GM23338 (cell line): ENCODE measurements around the gene TSPEAR. TPM values are rescaled to one million over a fixed set of nuclear protein-coding genes. Genes with fewer than 3 reads are reported as not detected.
A peak's percentile ranks its signal among the peaks of the same experiment; 100 is the strongest.

Source experiments
- ATAC-seq: fragments of 200-7000 bp; cut with Tn5 transposase; 3 replicates; pipeline ENCODE4 v1.9.1; 2020
- DNase-seq: peaks from one replicate; pipeline ENCODE4 v3.0.0-alpha.2; 2015; ENCODE audit warnings: low spot score
- H2AFZ ChIP-seq: fragments of 200-600 bp; sonication (generic); 2 replicates; pipeline ENCODE4 v1.8.0; 2016; ENCODE audit warnings: antibody characterized with exemption, mild to moderate bottlenecking, moderate library complexity
- H3F3A ChIP-seq: fragments of 200-600 bp; sonication (generic); replicated peaks from 2 replicates; pipeline ENCODE4 v1.8.0; 2017; ENCODE audit warnings: antibody characterized with exemption, mixed run types, low read depth
- H3K27ac ChIP-seq: fragments of 200-600 bp; sonication (generic); 2 replicates; pipeline ENCODE4 v1.6.1; 2016; ENCODE audit warnings: low read depth
- H3K27me3 ChIP-seq: fragments of 200-600 bp; sonication (generic); 2 replicates; pipeline ENCODE4 v1.8.0; 2016; ENCODE audit warnings: mild to moderate bottlenecking, mixed run types, moderate library complexity; ENCODE audit not compliant: insufficient read depth
- H3K36me3 ChIP-seq: fragments of 200-600 bp; sonication (generic); 2 replicates; pipeline ENCODE4 v1.8.0; 2016; ENCODE audit warnings: mild to moderate bottlenecking; ENCODE audit not compliant: insufficient read depth
- H3K4me1 ChIP-seq: fragments of 200-600 bp; sonication (generic); 2 replicates; pipeline ENCODE4 v1.8.0; 2016; ENCODE audit warnings: mild to moderate bottlenecking, moderate library complexity; ENCODE audit not compliant: insufficient read depth
- H3K4me2 ChIP-seq: fragments of 200-600 bp; sonication (generic); 2 replicates; pipeline ENCODE4 v1.7.1; 2017; ENCODE audit warnings: mixed run types
- H3K4me3 ChIP-seq: fragments of 200-600 bp; sonication (generic); 2 replicates; pipeline ENCODE4 v1.6.1; 2016; ENCODE audit warnings: mixed run types
- H3K79me2 ChIP-seq: fragments of 200-600 bp; sonication (generic); replicated peaks from 2 replicates; pipeline ENCODE4 v1.8.0; 2017; ENCODE audit warnings: mild to moderate bottlenecking; ENCODE audit not compliant: insufficient read depth
- H3K9me2 ChIP-seq: fragments of 200-600 bp; sonication (generic); 2 replicates; pipeline ENCODE4 v1.8.0; 2017; ENCODE audit not compliant: insufficient read depth
- H4K20me1 ChIP-seq: fragments of 200-600 bp; sonication (generic); replicated peaks from 2 replicates; pipeline ENCODE4 v1.8.0; 2017; ENCODE audit warnings: mild to moderate bottlenecking; ENCODE audit not compliant: insufficient read depth
- H3K27ac Mint-ChIP-seq: 2 replicates; pipeline ENCODE4 v1.8.0; 2020; ENCODE audit warnings: inconsistent platforms, mild to moderate bottlenecking, moderate library complexity, mixed read lengths
- H3K27me3 Mint-ChIP-seq: 3 replicates; pipeline ENCODE4 v1.8.0; 2022; ENCODE audit warnings: low read depth, mild to moderate bottlenecking, moderate library complexity, mixed read lengths, inconsistent platforms; ENCODE audit not compliant: insufficient read depth, poor library complexity
- H3K36me3 Mint-ChIP-seq: 3 replicates; pipeline ENCODE4 v1.8.0; 2021; ENCODE audit warnings: low read depth, mild to moderate bottlenecking, inconsistent platforms, moderate library complexity, mixed read lengths
- H3K4me1 Mint-ChIP-seq: 3 replicates; pipeline ENCODE4 v1.8.0; 2020; ENCODE audit warnings: mild to moderate bottlenecking, inconsistent platforms, mixed read lengths
- H3K4me3 Mint-ChIP-seq: 3 replicates; pipeline ENCODE4 v1.8.0; 2021; ENCODE audit warnings: moderate library complexity, mild to moderate bottlenecking, inconsistent platforms, mixed read lengths
- H3K9me3 Mint-ChIP-seq: 3 replicates; pipeline ENCODE4 v1.8.0; 2020; ENCODE audit warnings: moderate library complexity, mild to moderate bottlenecking, inconsistent platforms, mixed read lengths
- CREB1 ChIP-seq: fragments of 250-450 bp; sonication (Bioruptor Pico); IDR thresholded peaks from 2 replicates; pipeline ENCODE4 v1.5.0; 2020; ENCODE audit warnings: low read depth, mild to moderate bottlenecking, moderate library complexity
- CTCF ChIP-seq, 2 experiments: fragments of 200-600 bp in 1 of 2; sonication (generic) in 1 of 2; conservative IDR thresholded peaks; 2 replicates each; pipeline versions ENCODE4 v1.5.1 to v1.6.1; 2016 to 2017; ENCODE audit warnings: antibody characterized with exemption in 2 of 2, low read depth in 2 of 2, mild to moderate bottlenecking in 2 of 2, moderate library complexity in 1 of 2
- EZH2 ChIP-seq: fragments of 200-600 bp; sonication (generic); IDR thresholded peaks from one replicate; pipeline ENCODE4 v1.8.0; 2017; ENCODE audit warnings: antibody characterized with exemption, mild to moderate bottlenecking, low read depth; ENCODE audit not compliant: unreplicated experiment
- EZH2phosphoT487 ChIP-seq: fragments of 200-600 bp; sonication (generic); IDR thresholded peaks from one replicate; pipeline ENCODE4 v1.8.1; 2018; ENCODE audit warnings: antibody characterized with exemption; ENCODE audit not compliant: unreplicated experiment
- JUNB ChIP-seq: IDR thresholded peaks from one replicate; pipeline ENCODE4 v1.6.1; 2016; ENCODE audit warnings: antibody characterized with exemption; ENCODE audit not compliant: unreplicated experiment
- NANOG ChIP-seq: IDR thresholded peaks from 2 replicates; pipeline ENCODE4 v1.6.1; 2016; ENCODE audit warnings: antibody characterized with exemption, borderline replicate concordance
- POLR2AphosphoS5 ChIP-seq: IDR thresholded peaks from 2 replicates; pipeline ENCODE4 v1.6.1; 2016; ENCODE audit warnings: antibody characterized with exemption, low read depth
- STAT1 ChIP-seq: IDR thresholded peaks from one replicate; pipeline ENCODE4 v1.6.1; 2016; ENCODE audit warnings: antibody characterized with exemption; ENCODE audit not compliant: unreplicated experiment
- ZNF114 ChIP-seq: fragments of 250-450 bp; sonication (Bioruptor Pico); IDR thresholded peaks from 2 replicates; pipeline ENCODE4 v1.5.0; 2020; ENCODE audit warnings: mild to moderate bottlenecking, moderate library complexity
- ZNF331 ChIP-seq: fragments of 250-450 bp; sonication (Bioruptor Pico); IDR thresholded peaks from 2 replicates; pipeline ENCODE4 v1.5.0; 2020; ENCODE audit warnings: low read depth, mild to moderate bottlenecking, moderate library complexity
- ZNF462 ChIP-seq: fragments of 250-450 bp; sonication (Bioruptor Pico); IDR thresholded peaks from 2 replicates; pipeline ENCODE4 v1.5.0; 2020; ENCODE audit warnings: mild to moderate bottlenecking, moderate library complexity
- polyA plus RNA-seq: library from polyadenylated mRNA; unstranded; fragments of >200 nt; fragmentation: Nextera tagmentation; extraction: Ambion mirVana; gene quantifications from 2 replicates; pipeline ENCODE4 v1.2.1, GENCODE V29; 2016
- total RNA-seq: library from RNA; depleted of rRNA; stranded (reverse); fragments of >200 nt; shearing (Covaris generic); gene quantifications from 2 replicates; pipeline ENCODE4 v1.2.3, GENCODE V29; 2014

The TSPEAR gene
- total and polyA plus RNA-seq, 2 experiments from 2014 or later = 0.35 to 0.92 TPM

GRCh38 chr21:44742418-44743153 is 31.2 kb upstream of the TSPEAR start:
- H3K27ac ChIP-seq = no peak overlapping the region
- Mint-ChIP-seq H3K27ac (no peak overlapping the region), H3K9me3 (peaks cover 52% of the 10 kb centered on the region), H3K36me3 (peaks cover 17% of the 10 kb centered on the region; the same call in 2 of the 3 replicates), H3K4me1 (peaks cover 10% of the 10 kb centered on the region), H3K27me3 (peaks cover 6% of the 10 kb centered on the region), H3K4me3 (no peak overlapping the region)
- ATAC-seq (no peak), DNase-seq (no peak)
- no peak overlapping the region for H3K4me3 ChIP-seq
- H3K4me2 ChIP-seq = no peak overlapping the region
- H2AFZ ChIP-seq = no peak overlapping the region
- no peaks in the 10 kb centered on the region for H3K79me2 ChIP-seq
- peaks cover 11% of the 10 kb centered on the region for H3K36me3 ChIP-seq
- H3F3A ChIP-seq = no peaks in the 10 kb centered on the region
- H4K20me1 ChIP-seq = no peaks in the 10 kb centered on the region
- H3K4me1 ChIP-seq = peaks cover under 1% of the 10 kb centered on the region; the same call in 1 of the 2 replicates
- no peaks in the 10 kb centered on the region for H3K27me3 ChIP-seq
- no peak for TF ChIP-seq NANOG
- peak; percentile 31 to 36; a peak in 3 of 4 replicates for TF ChIP-seq CTCF (conservative IDR thresholded peaks at IDR 0.05; ENCODE audit: low read depth in 2 of 2)
- no peak for TF ChIP-seq JUNB
- no peaks in the 10 kb centered on the region; the same call in 1 of the 2 replicates for H3K9me2 ChIP-seq

GRCh38 chr21:44741921-44742320 is 30.5 kb upstream of the TSPEAR start:
- ATAC-seq = no peak
- Mint-ChIP-seq H3K36me3 (peaks cover 13% of the 10 kb centered on the region; the same call in 2 of the 3 replicates), H3K27ac (no peak overlapping the region), H3K4me1 (peaks cover 14% of the 10 kb centered on the region), H3K9me3 (peaks cover 51% of the 10 kb centered on the region), H3K27me3 (peaks cover 11% of the 10 kb centered on the region), H3K4me3 (no peak overlapping the region)
- Histone ChIP-seq H3K4me3 (no peak overlapping the region), H2AFZ (no peak overlapping the region), H4K20me1 (no peaks in the 10 kb centered on the region), H3K9me2 (no peaks in the 10 kb centered on the region), H3K4me2 (no peak overlapping the region), H3K27me3 (no peaks in the 10 kb centered on the region), H3K4me1 (no peaks in the 10 kb centered on the region), H3K27ac (no peak overlapping the region), H3K79me2 (no peaks in the 10 kb centered on the region), H3F3A (no peaks in the 10 kb centered on the region), H3K36me3 (peaks cover 11% of the 10 kb centered on the region)
- DNase-seq = no peak
- TF ChIP-seq CTCF (conservative IDR thresholded peaks at IDR 0.05; ENCODE audit: low read depth in 2 of 2) (no peak), ZNF331 (CRISPR knock-in tag) (no peak), POLR2AphosphoS5 (no peak), ZNF462 (CRISPR knock-in tag) (no peak), EZH2phosphoT487 (no peak), CREB1 (CRISPR knock-in tag) (no peak), EZH2 (no peak), STAT1 (no peak), ZNF114 (CRISPR knock-in tag) (no peak), NANOG (no peak), JUNB (no peak)
